Measurements from ENCODE around the gene ATL2. TPM values are rescaled to one million over a fixed set of nuclear protein-coding genes. Genes with fewer than 3 reads are reported as not detected.
A peak's percentile ranks its signal among the peaks of the same experiment; 100 is the strongest.

The ATL2 gene
- total and polyA plus RNA-seq, 2 of the 8 experiments (the other 6 are each of a cell fraction or from before 2014, with no cell fraction given): 38.8 to 84.6 TPM

- POLR2A ChIA-PET (ENCODE audit: partially characterized antibody): interaction anchor here (1.0 kb wide), 1 partner anchor 103 kb away, joined by 3 read pairs; no protein-coding TSS in a partner anchor
- H3K4me3 ChIP-seq (ENCODE audit: extremely low read depth in 1 of 4, insufficient read depth in 2 of 4, low read depth in 3 of 4, low read length in 4 of 4): no peak overlapping the region
- TF ChIP-seq CBX8 (IDR thresholded peaks at IDR 0.05; ENCODE audit: borderline replicate concordance, low read depth, low read length): no peak
- TF ChIP-seq SIRT6 (IDR thresholded peaks at IDR 0.05; ENCODE audit: low read length): no peak
- TF ChIP-seq EP300 (IDR thresholded peaks at IDR 0.05; ENCODE audit: borderline replicate concordance in 1 of 2, low read depth in 2 of 2, low read length in 2 of 2): no peak
- TF ChIP-seq SAP30 (IDR thresholded peaks at IDR 0.05; ENCODE audit: insufficient read depth, insufficient replicate concordance, low read length): no peak
- TF ChIP-seq HDAC6 (IDR thresholded peaks at IDR 0.05; ENCODE audit: low read depth, low read length): no peak
- TF ChIP-seq RXRA (IDR thresholded peaks at IDR 0.05; ENCODE audit: insufficient read depth, low read depth, low read length): no peak
- TF ChIP-seq EGR1 (IDR thresholded peaks at IDR 0.05; ENCODE audit: borderline replicate concordance, low read depth, low read length): no peak
- no peak for TF ChIP-seq SIX5 (IDR thresholded peaks at IDR 0.05; ENCODE audit: low read depth, low read length)
- TF ChIP-seq SIN3A (conservative IDR thresholded peaks at IDR 0.05 in 1 of 2, IDR thresholded peaks at IDR 0.05 in 1 of 2; ENCODE audit: low read depth in 1 of 2, low read length in 2 of 2): no peak
- no peak for TF ChIP-seq BRCA1 (IDR thresholded peaks at IDR 0.05; ENCODE audit: low read depth, low read length)
- TF ChIP-seq POLR2A (IDR thresholded peaks at IDR 0.05; ENCODE audit: control extremely low read depth in 1 of 2, low read depth in 2 of 2, low read length in 2 of 2): no peak
- no peak for TF ChIP-seq JUND (IDR thresholded peaks at IDR 0.05; ENCODE audit: low read length)
- TF ChIP-seq CREB1 (IDR thresholded peaks at IDR 0.05): no peak
- no peak for TF ChIP-seq NRF1 (IDR thresholded peaks at IDR 0.05; ENCODE audit: low read depth, low read length)
Observed at GRCh38 chr2:38279201-38279600, 97.9 kb downstream of the ATL2 start.

More at GRCh38 chr2:38279201-38279600, 97.9 kb downstream of the ATL2 start:
- CTCF ChIA-PET (ENCODE audit: partially characterized antibody): interaction anchor here (0.6 to 1.9 kb wide), 5 partner anchors 87 to 402 kb away, joined by 3 to 6 read pairs (median 5); partner anchors contain the start of gene CYP1B1
- no peaks in the 10 kb centered on the region for H3K79me2 ChIP-seq (ENCODE audit: control insufficient read depth in 1 of 2, insufficient read depth in 2 of 2, low read length in 2 of 2)
- DNase-seq (ENCODE audit: low read depth in 1 of 2, low spot score in 2 of 2): no peak
- no peak overlapping the region for H3K56ac ChIP-seq (replicated peaks; ENCODE audit: insufficient read length, low read depth, low read length)
- no peak overlapping the region; the same call in 1 of the 2 replicates for H3K18ac ChIP-seq (ENCODE audit: extremely low read depth, low read length)
- H2BK120ac ChIP-seq (replicated peaks; ENCODE audit: low read depth, low read length): peak overlapping the region; percentile 44
- no peaks in the 10 kb centered on the region for H3K27me3 ChIP-seq (replicated peaks in 1 of 4; ENCODE audit: control insufficient read depth in 3 of 4, extremely low read depth in 1 of 4, insufficient read depth in 3 of 4, low read length in 3 of 4)
- WGBS, 2 experiments (ENCODE audit: extremely low coverage in 1 of 2, insufficient coverage in 1 of 2, insufficient read length in 1 of 2, insufficient replicate concordance in 2 of 2, low coverage in 1 of 2, low lambda C conversion rate in 2 of 2, missing lambda C conversion rate in 1 of 2): 57% methylated on average over 4 of the region's 4 CpGs; no CpG with 5 or more reads in 1 of the 2 experiments
- H3K23ac ChIP-seq (ENCODE audit: insufficient read length): no peak overlapping the region
- H3K14ac ChIP-seq (ENCODE audit: insufficient read length): no peak overlapping the region
- no peak overlapping the region for H4K5ac ChIP-seq (ENCODE audit: insufficient read length, low read depth, low read length)
- H3K79me1 ChIP-seq (ENCODE audit: low read depth, low read length): no peaks in the 10 kb centered on the region
- H3K27ac ChIP-seq (ENCODE audit: low read depth, low read length): no peak overlapping the region
- H3K9ac ChIP-seq (replicated peaks in 1 of 4; ENCODE audit: extremely low read depth in 1 of 4, low read depth in 3 of 4, low read length in 3 of 4): no peak overlapping the region
- no peaks in the 10 kb centered on the region for H3K36me3 ChIP-seq (ENCODE audit: control insufficient read depth in 2 of 4, insufficient read depth in 4 of 4, low read length in 3 of 4)
- peak overlapping the region; percentile 45; the same call in 1 of the 2 replicates for H2BK12ac ChIP-seq (ENCODE audit: low read depth, low read length)
- H3K4me1 ChIP-seq (replicated peaks in 1 of 4; ENCODE audit: control insufficient read depth in 3 of 4, insufficient read depth in 4 of 4, low read length in 3 of 4): peaks cover 2 to 16% (median 13%) of the 10 kb centered on the region in 4 experiments; a peak in 4 of 7 replicates
- no peaks in the 10 kb centered on the region for H3K23me2 ChIP-seq (ENCODE audit: low read depth, low read length)
- H2AFZ ChIP-seq (ENCODE audit: low read length): no peak overlapping the region
- H2BK15ac ChIP-seq (ENCODE audit: low read length): 0 out of 2 replicates have a peak overlapping the region, but pooled peaks have one; percentile 34
- H3K9me3 ChIP-seq (ENCODE audit: insufficient read depth in 2 of 2, low read depth in 1 of 2, low read length in 1 of 2): 0 out of 4 replicates have a peak, but pooled peaks cover 0 to 3% of the 10 kb centered on the region in 2 experiments
- no peaks in the 10 kb centered on the region for H4K20me1 ChIP-seq (replicated peaks in 1 of 2; ENCODE audit: control insufficient read depth in 1 of 2, insufficient read depth in 2 of 2, low read length in 2 of 2)
- FAIRE-seq: peak; percentile 55
- H2AK5ac ChIP-seq (ENCODE audit: low read depth, low read length): no peak overlapping the region
- peak overlapping the region; percentile 77; the same call in 1 of the 2 replicates for H2BK20ac ChIP-seq (ENCODE audit: low read length)
- H3K4me2 ChIP-seq (ENCODE audit: insufficient read depth in 1 of 2, low read depth in 2 of 2, low read length in 2 of 2): no peak overlapping the region; a peak in 1 of 4 replicates
- H3K4ac ChIP-seq (replicated peaks; ENCODE audit: insufficient read length, low read depth, low read length): peak overlapping the region; percentile 69
- peak overlapping the region; percentile 49 for H4K91ac ChIP-seq (replicated peaks; ENCODE audit: insufficient read length, low read length)
- H2BK5ac ChIP-seq (ENCODE audit: low read depth, low read length): no peak overlapping the region
- no peak overlapping the region for H4K8ac ChIP-seq (ENCODE audit: extremely low read depth, insufficient read depth, low read length)

Data from H1 (cell line).